ENCODE measurements around the gene CCT2. TPM values are rescaled to one million over a fixed set of nuclear protein-coding genes. Genes with fewer than 3 reads are reported as not detected.

CCT2 gene
- total and polyA plus RNA-seq, 8 donors: 43.3 to 137 (median 78.3) TPM

DNA sequence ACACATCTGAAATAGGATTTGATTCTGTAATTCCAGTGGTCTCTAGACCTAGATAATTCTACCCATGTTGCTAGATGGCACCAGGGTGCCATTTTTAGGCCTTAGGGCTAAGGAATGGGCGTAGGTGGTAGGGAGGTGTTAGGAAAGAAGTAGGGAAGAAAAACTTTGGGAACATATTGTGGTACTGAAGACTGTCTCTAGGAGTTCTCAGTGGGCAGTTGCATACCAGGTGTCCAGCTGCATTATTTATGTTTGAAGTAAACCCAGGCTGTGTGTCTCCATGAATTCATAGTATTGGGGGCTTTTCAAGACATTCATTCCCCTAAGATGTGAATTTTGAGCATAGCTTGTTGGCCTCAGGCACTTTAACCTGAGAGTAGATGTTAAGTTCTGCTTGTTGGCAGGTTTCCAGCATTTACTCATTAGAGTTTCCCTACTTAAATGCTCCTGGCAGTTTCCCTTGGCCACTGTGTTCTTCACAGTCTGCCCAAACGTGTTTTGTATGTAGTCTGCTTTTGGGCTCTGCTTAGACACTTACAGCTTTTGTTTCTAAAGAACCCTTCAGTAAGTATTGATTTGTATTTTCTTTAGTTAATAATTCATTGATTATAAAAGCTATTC is 31.5 kb upstream of the CCT2 start:
- Histone ChIP-seq H3K4me1 (peaks cover 0 to 17% (median 8%) of the 10 kb centered on the region in 4 donors), H3K27ac (no peak overlapping the region), H3K9me3 (no peaks in the 10 kb centered on the region), H3K36me3 (no peaks in the 10 kb centered on the region), H3K4me3 (no peak overlapping the region), H3K27me3 (no peaks in the 10 kb centered on the region)
- 46 to 55% (median 52%) methylated on average over 2 of the region's 2 CpGs for WGBS, 5 donors
- DNase-seq: peak in 1 of 2 donors; percentile 75
- TF ChIP-seq POLR2AphosphoS5 (IDR thresholded peaks at IDR 0.05) (no peak), EP300 (IDR thresholded peaks at IDR 0.05) (no peak), POLR2A (IDR thresholded peaks at IDR 0.05) (no peak)
- TF ChIP-seq, protein P1, sequence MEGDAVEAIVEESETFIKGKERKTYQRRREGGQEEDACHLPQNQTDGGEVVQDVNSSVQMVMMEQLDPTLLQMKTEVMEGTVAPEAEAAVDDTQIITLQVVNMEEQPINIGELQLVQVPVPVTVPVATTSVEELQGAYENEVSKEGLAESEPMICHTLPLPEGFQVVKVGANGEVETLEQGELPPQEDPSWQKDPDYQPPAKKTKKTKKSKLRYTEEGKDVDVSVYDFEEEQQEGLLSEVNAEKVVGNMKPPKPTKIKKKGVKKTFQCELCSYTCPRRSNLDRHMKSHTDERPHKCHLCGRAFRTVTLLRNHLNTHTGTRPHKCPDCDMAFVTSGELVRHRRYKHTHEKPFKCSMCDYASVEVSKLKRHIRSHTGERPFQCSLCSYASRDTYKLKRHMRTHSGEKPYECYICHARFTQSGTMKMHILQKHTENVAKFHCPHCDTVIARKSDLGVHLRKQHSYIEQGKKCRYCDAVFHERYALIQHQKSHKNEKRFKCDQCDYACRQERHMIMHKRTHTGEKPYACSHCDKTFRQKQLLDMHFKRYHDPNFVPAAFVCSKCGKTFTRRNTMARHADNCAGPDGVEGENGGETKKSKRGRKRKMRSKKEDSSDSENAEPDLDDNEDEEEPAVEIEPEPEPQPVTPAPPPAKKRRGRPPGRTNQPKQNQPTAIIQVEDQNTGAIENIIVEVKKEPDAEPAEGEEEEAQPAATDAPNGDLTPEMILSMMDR (IDR thresholded peaks at IDR 0.05): no peak
- intact Hi-C loops (cut with DNase I; ENCODE audit: low total_unique reads): no loop called here

DNA sequence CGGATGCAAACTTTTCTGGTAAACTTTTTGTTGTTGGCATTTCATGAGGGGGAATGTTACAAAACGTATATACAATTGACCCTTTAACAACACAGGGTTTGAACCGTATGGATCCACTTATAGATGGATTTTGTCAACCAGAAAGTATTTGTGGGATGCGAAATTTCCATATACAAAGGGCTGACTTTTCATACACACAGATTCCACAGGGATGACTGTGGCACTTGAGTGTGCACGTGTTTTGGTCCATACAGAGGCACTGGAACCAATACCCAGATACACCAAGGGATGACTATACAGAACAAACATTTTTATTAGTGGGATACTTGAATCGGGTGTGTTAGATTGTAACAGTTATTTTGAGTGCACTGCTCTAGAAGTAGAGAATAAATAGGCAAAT is 29.8 kb upstream of the CCT2 start:
- Histone ChIP-seq H3K27ac (no peak overlapping the region), H3K9me3 (no peaks in the 10 kb centered on the region), H3K4me1 (peaks cover 0 to 17% (median 8%) of the 10 kb centered on the region in 4 donors), H3K4me3 (no peak overlapping the region), H3K36me3 (no peaks in the 10 kb centered on the region), H3K27me3 (no peaks in the 10 kb centered on the region)
- TF ChIP-seq, protein P1 (IDR thresholded peaks at IDR 0.05): no peak
- TF ChIP-seq EP300 (IDR thresholded peaks at IDR 0.05) (no peak), POLR2AphosphoS5 (IDR thresholded peaks at IDR 0.05) (no peak), POLR2A (IDR thresholded peaks at IDR 0.05) (no peak)
- intact Hi-C loops (cut with DNase I; ENCODE audit: low total_unique reads): no loop called here
- no peak for DNase-seq
- WGBS, 5 donors: 77 to 91% (median 84%) methylated on average over 6 of the region's 6 CpGs

GRCh38 chr12:69556383-69556782 is 28.9 kb upstream of the CCT2 start:
- 62 to 74% (median 67%) methylated on average over 9 of the region's 9 CpGs for WGBS, 5 donors
- Histone ChIP-seq H3K4me3 (no peak overlapping the region), H3K27ac (no peak overlapping the region), H3K27me3 (no peaks in the 10 kb centered on the region), H3K9me3 (no peaks in the 10 kb centered on the region), H3K4me1 (peaks cover 0 to 17% (median 8%) of the 10 kb centered on the region in 4 donors), H3K36me3 (no peaks in the 10 kb centered on the region)
- TF ChIP-seq POLR2A (IDR thresholded peaks at IDR 0.05) (no peak), EP300 (IDR thresholded peaks at IDR 0.05) (no peak), POLR2AphosphoS5 (IDR thresholded peaks at IDR 0.05) (no peak)
- TF ChIP-seq, protein P1 (IDR thresholded peaks at IDR 0.05): no peak
- intact Hi-C loops (cut with DNase I; ENCODE audit: low total_unique reads): no loop called here
- no peak for DNase-seq

- intact Hi-C loops (cut with DNase I; ENCODE audit: low total_unique reads): loop anchor here (10.0 kb wide), 1 partner anchor 88 kb away; the partner anchor contains the start of gene FRS2
- Histone ChIP-seq H3K9me3 (no peaks in the 10 kb centered on the region), H3K27me3 (no peaks in the 10 kb centered on the region), H3K36me3 (peaks cover 4 to 37% (median 27%) of the 10 kb centered on the region in 4 donors), H3K4me3 (no peak overlapping the region), H3K27ac (no peak overlapping the region), H3K4me1 (no peaks in the 10 kb centered on the region)
- 93 to 98% (median 95%) methylated on average over 2 of the region's 2 CpGs for WGBS, 5 donors
- TF ChIP-seq POLR2A (IDR thresholded peaks at IDR 0.05): no peak
- TF ChIP-seq, protein P1 (IDR thresholded peaks at IDR 0.05): no peak
- no peak for TF ChIP-seq POLR2AphosphoS5 (IDR thresholded peaks at IDR 0.05)
- no peak for TF ChIP-seq EP300 (IDR thresholded peaks at IDR 0.05)
- no peak for DNase-seq
Measured at GRCh38 chr12:69563166-69563762, 22.0 kb upstream of the CCT2 start.

All from stomach (tissue), 9 donors.